Fibroblast of the aortic adventitia (primary cell): Measurements from ENCODE around the gene ANKRD13D. TPM values are rescaled to one million over a fixed set of nuclear protein-coding genes. Genes with fewer than 3 reads are reported as not detected.

Experiments
- DNase-seq: peaks from one replicate; pipeline ENCODE4 v3.0.0-alpha.2; 2010; ENCODE audit warnings: low read depth
- H3K4me3 ChIP-seq: 2 replicates; pipeline ENCODE4 v1.5.1; 2011; ENCODE audit warnings: low read depth, mild to moderate bottlenecking, control low read depth, low read length, moderate library complexity
- total RNA-seq: library from RNA; depleted of rRNA; stranded (reverse); fragments of >200 nt; gene quantifications from 2 replicates; pipeline ENCODE4 v1.2.3, GENCODE V29; 2012; ENCODE audit warnings: low replicate concordance
- TF ChIP-seq, protein P1 (sequence below): IDR thresholded peaks from 2 replicates; pipeline ENCODE4 v1.5.1; 2011; ENCODE audit warnings: mild to moderate bottlenecking, low read length, control low read depth, inconsistent platforms; ENCODE audit not compliant: insufficient read depth

Gene ANKRD13D
- total RNA-seq, 1 donor = 25.3 TPM

DNA sequence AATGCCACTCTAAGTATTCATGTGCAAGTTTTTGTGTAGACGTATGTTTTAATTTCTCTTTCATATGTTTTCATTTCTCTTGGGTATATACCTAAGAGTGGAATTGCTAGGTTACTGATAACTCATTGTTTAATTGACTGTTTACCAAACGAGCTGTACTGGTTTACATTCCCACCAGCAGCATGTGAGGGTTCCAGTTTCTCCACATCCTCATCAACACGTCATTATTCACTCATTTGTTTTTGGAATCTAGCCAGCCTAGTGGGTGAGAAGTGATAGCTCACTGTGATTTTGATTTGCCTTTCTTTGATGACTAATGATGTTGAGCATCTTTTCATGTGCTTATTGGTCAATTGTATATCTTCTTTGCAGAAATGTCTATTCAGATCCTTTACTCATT, 4.0 kb downstream of the ANKRD13D start:
- DNase-seq = no peak
- TF ChIP-seq, protein P1, sequence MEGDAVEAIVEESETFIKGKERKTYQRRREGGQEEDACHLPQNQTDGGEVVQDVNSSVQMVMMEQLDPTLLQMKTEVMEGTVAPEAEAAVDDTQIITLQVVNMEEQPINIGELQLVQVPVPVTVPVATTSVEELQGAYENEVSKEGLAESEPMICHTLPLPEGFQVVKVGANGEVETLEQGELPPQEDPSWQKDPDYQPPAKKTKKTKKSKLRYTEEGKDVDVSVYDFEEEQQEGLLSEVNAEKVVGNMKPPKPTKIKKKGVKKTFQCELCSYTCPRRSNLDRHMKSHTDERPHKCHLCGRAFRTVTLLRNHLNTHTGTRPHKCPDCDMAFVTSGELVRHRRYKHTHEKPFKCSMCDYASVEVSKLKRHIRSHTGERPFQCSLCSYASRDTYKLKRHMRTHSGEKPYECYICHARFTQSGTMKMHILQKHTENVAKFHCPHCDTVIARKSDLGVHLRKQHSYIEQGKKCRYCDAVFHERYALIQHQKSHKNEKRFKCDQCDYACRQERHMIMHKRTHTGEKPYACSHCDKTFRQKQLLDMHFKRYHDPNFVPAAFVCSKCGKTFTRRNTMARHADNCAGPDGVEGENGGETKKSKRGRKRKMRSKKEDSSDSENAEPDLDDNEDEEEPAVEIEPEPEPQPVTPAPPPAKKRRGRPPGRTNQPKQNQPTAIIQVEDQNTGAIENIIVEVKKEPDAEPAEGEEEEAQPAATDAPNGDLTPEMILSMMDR = no peak
- no peak overlapping the region for H3K4me3 ChIP-seq

DNA sequence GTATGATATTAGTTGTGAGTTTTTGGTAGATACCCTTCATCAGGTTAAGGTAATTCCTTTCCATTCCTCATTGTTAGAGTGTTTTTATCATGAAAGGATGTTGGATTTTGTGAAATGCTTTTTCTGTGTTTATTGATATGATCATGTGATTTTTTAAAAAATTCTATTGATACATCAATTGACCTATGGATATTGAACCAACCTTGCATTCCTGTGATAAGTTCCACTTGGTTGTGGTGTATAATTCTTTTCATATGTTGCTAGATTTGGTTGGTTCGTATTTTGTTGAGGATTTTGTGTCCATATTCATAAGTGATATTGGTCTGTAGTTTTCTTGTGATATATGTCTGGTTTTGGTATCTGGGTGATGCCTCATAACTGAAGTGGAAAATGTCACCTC, 6.7 kb downstream of the ANKRD13D start:
- DNase-seq = peak; percentile 35
- H3K4me3 ChIP-seq = no peak overlapping the region
- TF ChIP-seq, protein P1 = no peak

DNA sequence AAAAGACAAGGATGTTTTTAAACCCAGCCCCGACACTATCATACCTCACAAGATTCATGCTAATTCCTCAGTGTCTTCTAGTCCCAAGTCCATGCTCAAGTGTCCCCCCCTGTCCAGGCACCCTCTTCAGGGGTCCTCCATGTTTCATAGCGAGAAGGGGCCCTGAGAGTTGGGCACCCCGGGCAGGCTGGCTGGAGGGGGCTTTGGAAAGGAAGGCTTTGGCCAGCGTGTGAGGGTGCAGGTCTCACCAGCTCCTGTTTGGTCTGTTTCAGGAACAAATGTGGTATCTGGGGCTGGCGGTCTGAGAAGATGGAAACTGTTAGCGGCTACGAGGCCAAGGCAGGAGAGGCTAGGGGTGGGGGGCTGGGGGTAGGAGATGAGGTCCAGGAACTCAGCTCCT, 9.7 kb downstream of the ANKRD13D start:
- no peak for DNase-seq
- TF ChIP-seq, protein P1 = no peak
- no peak overlapping the region for H3K4me3 ChIP-seq

DNA sequence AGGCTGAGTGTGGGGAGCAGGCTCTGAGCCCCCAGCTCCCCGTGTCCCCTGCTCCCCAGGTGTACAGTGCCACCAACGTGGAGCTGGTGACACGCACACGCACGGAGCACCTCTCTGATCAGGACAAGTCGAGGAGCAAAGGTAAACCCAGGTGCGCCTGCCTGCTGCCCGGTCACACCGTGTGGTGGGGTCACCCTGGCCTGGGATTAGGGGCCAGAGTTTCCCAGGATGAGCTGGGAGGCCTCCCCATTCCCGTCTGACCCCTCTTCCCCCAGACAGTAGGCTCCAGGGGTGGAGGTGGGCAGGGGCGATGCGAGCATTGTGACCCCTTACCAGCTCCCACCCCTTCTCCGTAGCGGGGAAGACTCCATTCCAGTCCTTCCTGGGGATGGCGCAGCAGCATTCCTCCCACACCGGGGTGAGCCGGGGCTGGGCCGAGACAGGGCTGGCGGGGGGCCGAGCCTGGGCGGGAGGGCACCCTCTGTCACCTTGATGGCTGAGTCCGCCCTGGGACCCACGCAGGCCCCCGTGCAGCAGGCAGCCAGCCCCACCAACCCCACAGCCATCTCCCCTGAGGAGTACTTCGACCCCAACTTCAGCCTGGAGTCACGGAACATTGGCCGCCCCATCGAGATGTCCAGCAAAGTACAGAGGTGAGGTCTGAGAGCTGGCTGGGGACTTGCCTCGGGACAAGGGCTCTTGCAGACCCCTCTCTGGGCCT, 10.5 kb downstream of the ANKRD13D start:
- no peak for DNase-seq
- TF ChIP-seq, protein P1 = no peak

DNA sequence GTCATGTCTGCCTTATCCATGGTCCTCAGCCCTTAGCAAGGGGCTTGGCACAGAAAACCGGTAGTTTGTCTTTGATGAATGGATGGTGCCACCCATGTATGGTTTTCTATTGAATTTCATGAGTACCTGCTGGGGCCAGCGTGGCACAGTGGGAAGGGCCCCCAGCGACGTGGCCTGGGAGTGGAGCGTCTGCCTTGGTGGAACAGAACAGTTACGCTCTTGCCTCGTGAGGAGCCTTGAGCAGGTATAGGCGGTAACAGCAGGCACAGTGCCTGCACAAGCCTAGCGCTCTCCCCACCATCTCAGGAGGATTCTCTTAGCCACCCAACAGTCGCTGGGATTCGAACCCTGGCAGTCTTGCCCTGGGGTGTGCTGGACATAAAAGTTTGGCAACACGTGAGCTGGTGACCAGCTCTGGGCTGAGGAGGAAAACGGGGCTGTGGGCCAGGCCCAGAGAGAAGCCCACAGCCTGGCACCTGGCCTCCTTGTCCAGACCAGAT, 11.2 kb downstream of the ANKRD13D start:
- no peak overlapping the region for H3K4me3 ChIP-seq
- no peak for DNase-seq
- TF ChIP-seq, protein P1 = no peak

More for the DNA sequence above, 10.5 kb downstream of the ANKRD13D start:
- H3K4me3 ChIP-seq = no peak overlapping the region

DNA sequence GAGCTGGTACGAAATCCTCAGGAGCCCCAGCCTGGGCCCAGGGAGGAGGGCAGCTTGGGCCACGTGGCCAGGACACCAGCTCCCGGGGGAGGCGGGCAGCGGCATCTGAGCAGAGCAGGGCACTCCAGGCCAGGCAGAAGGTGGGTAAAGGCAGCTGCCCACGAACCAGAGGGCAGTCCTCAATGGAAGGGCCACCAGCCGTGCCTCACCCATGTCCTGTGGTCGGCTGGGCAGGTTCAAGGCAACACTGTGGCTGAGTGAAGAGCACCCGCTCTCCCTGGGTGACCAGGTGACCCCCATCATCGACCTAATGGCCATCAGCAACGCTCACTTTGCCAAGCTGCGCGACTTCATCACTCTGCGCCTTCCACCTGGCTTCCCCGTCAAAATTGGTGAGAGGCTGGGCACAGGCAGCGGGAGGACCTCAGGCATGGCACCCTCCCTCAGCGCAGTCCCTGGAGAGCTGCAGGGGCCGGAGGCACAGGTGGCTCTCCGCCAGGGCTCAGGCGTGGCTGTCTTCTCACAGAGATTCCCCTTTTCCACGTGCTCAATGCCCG, 11.7 kb downstream of the ANKRD13D start:
- no peak for DNase-seq
- TF ChIP-seq, protein P1 = no peak
- no peak overlapping the region for H3K4me3 ChIP-seq
